ENCODE results near the gene RAB31.

GRCh38 chr18:9715088-9715343 lies 6.9 kb downstream of the RAB31 start:
- TF ChIP-seq POLR2AphosphoS5 (IDR thresholded peaks at IDR 0.05; ENCODE audit: low read depth, low read length) (no peak), CTCF (IDR thresholded peaks at IDR 0.05) (no peak), SIN3A (IDR thresholded peaks at IDR 0.05; ENCODE audit: borderline replicate concordance, insufficient read depth, low read depth, low read length) (no peak), REST (IDR thresholded peaks at IDR 0.05; ENCODE audit: insufficient read depth in 1 of 2, low read depth in 2 of 2, low read length in 1 of 2) (no peak)
